NCI-H1105 treated with DMSO at 0.1 percent for 48 hours (cell line): ENCODE results near the gene TNFSF12.

Experiments used
- DNase-seq: peaks from one replicate; lab custom pipeline; 2025; lab: John Stamatoyannopoulos, UW

Gene TNFSF12

DNA sequence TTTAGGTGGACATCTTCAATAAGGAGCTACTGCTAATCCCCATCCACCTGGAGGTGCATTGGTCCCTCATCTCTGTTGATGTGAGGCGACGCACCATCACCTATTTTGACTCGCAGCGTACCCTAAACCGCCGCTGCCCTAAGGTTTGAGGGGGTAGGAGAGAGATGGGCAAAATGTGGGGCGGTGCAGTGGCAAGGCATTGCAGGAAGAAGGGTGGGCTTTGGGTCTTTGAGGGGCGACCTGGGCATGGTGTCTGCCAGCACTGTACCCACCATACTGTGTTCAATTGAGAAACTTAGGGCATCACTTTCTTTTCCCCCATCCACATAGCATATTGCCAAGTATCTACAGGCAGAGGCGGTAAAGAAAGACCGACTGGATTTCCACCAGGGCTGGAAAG is 21.5 kb downstream of the TNFSF12 start:
- DNase-seq: no peak

DNA sequence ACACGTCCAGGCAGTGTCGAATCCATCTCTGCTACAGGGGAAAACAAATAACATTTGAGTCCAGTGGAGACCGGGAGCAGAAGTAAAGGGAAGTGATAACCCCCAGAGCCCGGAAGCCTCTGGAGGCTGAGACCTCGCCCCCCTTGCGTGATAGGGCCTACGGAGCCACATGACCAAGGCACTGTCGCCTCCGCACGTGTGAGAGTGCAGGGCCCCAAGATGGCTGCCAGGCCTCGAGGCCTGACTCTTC is 23.4 kb downstream of the TNFSF12 start:
- DNase-seq: no peak

DNA sequence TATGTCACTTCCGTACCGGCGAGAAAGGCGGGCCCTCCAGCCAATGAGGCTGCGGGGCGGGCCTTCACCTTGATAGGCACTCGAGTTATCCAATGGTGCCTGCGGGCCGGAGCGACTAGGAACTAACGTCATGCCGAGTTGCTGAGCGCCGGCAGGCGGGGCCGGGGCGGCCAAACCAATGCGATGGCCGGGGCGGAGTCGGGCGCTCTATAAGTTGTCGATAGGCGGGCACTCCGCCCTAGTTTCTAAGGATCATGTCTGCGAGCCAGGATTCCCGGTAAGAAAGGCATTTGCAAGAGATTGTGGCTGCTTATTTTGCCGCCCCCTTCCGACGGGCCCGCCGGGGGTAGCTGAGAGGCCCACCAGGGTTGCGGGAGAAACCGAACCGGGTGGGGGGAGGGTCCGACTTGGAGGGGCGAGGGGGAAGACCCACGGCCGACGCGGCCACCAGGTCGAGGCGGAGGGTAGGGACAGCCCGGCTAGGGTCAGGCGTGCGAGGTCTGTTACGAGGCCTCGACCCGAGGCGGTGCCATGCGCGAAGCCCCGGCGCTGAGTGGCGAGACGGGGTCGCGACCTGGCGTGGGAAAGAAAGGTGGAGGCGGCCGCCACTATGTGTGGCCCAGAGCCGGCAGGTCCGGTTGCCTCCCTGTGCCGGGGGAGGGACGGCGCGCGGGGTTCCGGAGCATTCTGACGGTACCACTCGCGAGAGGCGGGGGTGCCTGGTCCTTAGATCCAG is 23.9 kb downstream of the TNFSF12 start:
- peak; percentile 100 for DNase-seq

DNA sequence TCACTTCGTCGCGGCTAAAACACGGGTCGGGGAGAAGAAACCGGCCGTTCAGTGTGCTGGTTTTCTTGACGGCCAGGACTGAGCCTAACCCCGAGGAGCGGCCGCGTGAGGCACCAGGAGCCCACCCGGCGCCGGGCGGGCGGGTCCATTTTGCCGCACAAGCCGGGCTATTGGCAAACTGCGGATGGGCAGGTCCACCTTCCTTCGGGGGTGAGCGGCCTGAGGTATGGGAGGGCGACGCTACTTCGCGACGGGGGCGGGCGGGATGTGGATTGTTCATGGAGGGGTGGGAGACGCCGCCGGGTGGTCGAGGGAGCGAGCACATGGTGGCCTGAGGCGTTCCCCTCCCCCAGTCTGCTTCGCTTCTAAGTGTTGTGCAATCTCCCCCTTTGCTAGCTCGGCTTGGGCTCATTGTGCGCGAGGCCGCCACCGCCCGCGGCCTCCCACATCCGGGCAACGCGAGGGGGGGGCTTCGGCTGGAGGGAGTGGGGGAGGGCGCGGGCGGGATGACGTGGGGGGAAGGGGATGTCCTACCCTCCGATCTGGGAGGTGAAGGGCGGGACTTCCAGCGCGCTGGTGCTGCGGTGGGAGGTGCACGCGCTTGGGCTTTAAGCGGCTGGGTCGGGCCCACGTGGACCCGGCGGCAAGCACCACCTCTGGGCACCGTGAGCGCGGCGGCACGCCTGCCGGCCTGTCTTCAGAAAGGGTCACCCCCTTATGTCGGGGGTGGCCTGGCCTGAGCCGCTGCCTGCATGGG is 24.6 kb downstream of the TNFSF12 start:
- DNase-seq: peak; percentile 83

DNA sequence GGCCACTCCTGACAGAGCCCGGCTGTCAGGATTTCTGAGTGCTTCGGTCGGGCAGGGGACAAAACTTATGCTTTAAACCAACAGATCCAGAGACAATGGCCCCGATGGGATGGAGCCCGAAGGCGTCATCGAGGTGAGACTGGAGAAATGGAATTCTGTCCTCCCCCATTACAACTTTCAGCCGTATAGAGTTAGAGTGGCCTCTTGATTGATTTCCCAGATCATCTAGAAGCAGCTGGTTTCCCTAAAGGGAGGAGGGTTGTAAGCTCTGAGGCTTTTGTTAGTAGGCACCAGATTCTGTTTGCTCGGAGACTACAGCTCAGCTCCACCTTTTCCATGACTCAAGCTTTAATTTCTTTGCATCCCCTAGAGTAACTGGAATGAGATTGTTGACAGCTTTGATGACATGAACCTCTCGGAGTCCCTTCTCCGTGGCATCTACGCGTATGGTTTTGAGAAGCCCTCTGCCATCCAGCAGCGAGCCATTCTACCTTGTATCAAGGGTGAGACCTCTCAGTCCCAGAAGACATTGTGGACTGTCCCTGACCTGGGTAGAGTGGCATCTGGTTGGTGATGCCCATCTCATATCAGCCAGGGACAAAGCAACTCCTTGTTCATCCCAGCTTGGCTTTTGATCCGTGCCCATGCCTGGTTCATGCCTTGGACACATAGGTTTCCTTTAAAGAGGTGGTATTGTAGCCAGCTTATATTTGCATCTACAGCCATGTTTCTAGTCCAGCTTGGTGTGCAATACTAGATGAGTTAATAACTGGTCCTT is 25.5 kb downstream of the TNFSF12 start:
- no peak for DNase-seq

DNA sequence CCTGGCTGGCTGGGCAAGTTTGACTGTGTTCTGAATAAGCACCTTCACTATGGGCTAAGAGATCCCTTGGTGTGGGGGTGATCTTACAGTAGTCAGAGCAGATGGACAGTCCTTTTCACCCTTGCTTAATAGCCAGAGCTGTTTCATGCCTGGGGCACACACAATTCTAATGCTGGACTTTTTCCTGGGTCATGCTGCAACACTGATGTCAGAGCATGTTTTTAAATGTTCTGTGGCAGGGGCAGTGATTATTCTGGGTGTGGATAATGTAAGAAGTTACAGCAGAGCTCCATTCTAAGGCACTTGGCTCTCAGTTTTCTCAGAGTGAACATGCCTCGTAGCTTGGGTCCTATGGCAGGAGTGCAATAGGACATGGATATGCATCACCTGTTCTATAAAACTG is 26.6 kb downstream of the TNFSF12 start:
- no peak for DNase-seq

DNA sequence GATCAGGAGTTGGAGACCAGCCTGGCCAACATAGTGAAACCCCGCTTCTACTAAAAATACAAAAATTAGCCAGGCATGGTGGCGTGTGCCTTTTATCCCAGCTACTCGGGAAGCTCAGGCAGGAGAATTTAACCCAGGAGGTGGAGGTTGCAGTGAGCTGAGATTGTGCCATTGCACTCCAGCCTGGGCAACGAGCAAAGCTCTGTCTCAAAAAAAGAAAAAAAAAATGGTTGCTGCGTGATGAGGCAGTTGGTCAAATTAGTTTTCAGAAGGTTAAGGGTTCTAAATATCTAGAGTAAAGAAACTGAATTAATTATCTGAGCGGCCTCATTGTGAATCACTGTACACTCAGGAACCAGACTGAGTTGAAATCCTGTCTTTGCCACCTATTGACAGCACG is 27.1 kb downstream of the TNFSF12 start:
- no peak for DNase-seq

DNA sequence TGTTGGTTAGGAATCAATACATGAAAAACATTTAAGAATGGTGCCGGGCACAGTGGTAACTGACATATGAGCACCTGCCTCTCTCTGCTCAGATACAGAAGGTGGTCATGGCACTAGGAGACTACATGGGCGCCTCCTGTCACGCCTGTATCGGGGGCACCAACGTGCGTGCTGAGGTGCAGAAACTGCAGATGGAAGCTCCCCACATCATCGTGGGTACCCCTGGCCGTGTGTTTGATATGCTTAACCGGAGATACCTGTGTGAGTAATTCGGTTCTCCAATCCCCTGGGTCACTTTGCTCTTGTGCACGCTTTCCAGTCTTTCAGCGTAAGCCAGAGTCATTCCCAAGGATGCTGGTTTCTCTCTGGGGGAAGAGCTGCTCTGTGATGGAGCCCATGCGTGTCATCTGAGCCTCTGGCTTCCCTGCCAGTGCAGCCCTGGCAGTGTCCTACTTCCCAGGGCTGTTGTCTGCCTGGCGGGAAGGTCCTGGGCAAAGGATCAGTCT is 27.6 kb downstream of the TNFSF12 start:
- no peak for DNase-seq

DNA sequence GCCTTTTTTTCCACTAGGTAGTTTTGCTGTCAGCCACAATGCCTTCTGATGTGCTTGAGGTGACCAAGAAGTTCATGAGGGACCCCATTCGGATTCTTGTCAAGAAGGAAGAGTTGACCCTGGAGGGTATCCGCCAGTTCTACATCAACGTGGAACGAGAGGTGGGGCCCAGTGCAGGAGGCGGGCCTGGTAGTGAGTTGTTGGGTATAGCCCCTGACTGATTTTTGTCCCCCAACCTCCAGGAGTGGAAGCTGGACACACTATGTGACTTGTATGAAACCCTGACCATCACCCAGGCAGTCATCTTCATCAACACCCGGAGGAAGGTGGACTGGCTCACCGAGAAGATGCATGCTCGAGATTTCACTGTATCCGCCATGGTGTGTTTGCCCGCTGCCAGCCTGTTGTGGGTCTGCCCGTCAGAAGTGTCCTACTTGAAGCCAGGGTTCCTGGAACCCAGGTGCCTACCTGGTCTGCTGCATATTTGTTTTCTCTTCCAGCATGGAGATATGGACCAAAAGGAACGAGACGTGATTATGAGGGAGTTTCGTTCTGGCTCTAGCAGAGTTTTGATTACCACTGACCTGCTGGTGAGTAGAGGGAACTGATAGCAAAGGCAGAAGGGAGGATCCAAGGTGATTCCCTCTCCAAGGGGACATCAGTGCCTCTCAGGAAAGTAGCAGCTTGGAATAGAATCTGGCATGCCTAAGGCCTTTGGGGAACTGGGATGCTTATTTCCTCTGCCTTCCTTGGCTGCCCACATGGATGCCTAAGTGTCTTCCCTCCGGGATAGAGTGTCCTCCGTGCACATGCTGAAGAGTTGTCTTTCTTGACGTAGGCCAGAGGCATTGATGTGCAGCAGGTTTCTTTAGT is 28.7 kb downstream of the TNFSF12 start:
- no peak for DNase-seq

DNA sequence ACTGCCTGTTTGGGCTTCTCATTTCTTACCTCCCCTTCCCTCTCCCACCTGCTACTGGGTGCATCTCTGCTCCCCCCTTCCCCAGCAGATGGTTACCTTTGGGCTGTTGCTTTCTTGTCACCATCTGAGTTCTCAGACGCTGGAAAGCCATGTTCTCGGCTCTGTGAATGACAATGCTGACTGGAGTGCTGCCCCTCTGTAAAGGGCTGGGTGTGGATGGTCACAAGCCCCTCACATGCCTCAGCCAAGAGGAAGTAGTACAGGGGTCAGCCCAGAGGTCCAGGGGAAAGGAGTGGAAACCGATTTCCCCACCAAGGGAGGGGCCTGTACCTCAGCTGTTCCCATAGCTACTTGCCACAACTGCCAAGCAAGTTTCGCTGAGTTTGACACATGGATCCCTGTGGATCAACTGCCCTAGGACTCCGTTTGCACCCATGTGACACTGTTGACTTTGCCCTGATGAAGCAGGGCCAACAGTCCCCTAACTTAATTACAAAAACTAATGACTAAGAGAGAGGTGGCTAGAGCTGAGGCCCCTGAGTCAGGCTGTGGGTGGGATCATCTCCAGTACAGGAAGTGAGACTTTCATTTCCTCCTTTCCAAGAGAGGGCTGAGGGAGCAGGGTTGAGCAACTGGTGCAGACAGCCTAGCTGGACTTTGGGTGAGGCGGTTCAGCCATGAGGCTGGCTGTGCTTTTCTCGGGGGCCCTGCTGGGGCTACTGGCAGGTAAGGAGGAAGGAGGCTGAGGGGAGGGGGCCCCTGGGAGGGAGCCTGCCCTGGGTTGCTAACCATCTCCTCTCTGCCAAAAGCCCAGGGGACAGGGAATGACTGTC is 30.4 kb downstream of the TNFSF12 start, which contains the start of gene CD68:
TSS of gene CD68 (plus strand) at position 638 of the 833 bp plus-strand sequence. CDS start at position 678, 40 bp downstream.
- peak; percentile 42 for DNase-seq

DNA sequence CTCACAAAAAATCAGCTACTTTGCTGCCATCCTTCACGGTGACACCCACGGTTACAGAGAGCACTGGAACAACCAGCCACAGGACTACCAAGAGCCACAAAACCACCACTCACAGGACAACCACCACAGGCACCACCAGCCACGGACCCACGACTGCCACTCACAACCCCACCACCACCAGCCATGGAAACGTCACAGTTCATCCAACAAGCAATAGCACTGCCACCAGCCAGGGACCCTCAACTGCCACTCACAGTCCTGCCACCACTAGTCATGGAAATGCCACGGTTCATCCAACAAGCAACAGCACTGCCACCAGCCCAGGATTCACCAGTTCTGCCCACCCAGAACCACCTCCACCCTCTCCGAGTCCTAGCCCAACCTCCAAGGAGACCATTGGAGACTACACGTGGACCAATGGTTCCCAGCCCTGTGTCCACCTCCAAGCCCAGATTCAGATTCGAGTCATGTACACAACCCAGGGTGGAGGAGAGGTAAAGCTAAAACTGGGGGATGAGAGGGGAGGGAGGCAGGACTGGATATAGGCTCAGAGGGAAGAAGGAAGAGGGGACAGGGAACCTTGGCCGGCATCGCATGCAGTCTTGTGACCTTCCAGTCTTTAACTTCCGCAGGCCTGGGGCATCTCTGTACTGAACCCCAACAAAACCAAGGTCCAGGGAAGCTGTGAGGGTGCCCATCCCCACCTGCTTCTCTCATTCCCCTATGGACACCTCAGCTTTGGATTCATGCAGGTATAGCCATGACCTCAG is 31.2 kb downstream of the TNFSF12 start:
- no peak for DNase-seq

DNA sequence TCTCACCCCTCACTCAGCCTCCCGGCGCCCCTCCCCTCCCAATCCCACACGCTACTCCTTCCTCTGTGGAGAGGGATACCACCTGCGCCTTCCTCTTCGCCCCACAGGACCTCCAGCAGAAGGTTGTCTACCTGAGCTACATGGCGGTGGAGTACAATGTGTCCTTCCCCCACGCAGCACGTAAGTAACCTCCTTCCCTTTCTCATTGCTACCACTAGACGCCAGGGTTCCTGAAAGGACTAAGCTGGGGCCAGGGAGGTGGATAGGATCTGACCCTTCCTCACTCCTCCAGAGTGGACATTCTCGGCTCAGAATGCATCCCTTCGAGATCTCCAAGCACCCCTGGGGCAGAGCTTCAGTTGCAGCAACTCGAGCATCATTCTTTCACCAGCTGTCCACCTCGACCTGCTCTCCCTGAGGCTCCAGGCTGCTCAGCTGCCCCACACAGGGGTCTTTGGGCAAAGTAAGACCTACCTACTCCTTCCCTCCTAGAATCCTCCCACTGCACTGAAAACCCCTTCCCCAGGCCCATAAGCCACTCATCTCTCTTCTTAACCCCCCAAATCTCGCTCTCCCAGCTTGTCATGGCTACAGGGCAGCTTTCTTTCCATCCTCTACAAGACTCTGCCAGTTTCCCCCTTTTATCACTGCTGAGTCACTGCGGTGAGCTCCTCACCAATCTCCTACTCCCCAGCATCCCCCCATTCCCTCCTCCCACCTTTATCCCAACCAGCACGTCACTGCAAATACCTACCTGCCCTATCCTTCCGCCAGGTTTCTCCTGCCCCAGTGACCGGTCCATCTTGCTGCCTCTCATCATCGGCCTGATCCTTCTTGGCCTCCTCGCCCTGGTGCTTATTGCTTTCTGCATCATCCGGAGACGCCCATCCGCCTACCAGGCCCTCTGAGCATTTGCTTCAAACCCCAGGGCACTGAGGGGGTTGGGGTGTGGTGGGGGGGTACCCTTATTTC is 32.0 kb downstream of the TNFSF12 start:
- no peak for DNase-seq

DNA sequence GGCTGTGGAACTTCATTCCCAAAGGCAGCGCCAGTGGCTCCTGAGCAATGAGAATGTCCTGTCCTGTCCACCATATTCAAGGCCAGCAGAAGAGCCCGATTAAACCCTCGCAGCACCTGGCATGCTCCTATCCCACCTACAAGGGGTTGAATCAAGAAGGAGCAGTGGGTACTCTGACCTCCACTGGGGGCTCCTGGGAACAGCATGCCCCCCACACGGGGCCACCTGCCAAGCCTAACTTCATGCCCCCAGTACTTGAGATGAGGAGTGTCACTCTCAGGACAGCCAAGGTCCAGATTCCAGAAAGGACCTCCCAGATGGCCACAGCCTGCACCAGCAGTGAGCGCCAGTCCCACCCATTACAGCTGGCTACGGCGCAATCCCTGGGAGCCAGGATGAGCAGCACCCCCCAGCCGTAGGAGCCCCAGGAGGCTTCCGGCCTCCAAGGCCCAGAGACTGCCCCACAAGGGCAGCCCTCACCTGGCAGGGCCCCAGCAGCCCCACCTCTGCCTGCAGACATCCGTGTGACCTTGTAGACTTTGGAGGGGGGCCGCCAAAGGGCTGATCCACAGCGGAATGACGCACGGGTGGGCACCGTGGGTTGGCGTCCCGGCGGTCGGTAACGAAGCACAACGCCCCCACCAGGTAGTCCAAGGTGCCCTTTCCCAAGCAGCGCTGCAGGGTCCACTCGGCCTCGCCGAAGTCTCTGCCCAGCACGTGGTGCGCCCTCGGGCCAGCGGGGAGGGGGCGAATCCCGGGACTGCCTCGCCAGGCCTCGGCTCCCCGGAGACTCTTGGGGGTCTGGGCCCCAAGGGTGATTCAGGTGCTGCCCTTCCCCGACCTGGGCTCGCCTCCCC is 33.8 kb downstream of the TNFSF12 start:
- DNase-seq: peak; percentile 22

DNA sequence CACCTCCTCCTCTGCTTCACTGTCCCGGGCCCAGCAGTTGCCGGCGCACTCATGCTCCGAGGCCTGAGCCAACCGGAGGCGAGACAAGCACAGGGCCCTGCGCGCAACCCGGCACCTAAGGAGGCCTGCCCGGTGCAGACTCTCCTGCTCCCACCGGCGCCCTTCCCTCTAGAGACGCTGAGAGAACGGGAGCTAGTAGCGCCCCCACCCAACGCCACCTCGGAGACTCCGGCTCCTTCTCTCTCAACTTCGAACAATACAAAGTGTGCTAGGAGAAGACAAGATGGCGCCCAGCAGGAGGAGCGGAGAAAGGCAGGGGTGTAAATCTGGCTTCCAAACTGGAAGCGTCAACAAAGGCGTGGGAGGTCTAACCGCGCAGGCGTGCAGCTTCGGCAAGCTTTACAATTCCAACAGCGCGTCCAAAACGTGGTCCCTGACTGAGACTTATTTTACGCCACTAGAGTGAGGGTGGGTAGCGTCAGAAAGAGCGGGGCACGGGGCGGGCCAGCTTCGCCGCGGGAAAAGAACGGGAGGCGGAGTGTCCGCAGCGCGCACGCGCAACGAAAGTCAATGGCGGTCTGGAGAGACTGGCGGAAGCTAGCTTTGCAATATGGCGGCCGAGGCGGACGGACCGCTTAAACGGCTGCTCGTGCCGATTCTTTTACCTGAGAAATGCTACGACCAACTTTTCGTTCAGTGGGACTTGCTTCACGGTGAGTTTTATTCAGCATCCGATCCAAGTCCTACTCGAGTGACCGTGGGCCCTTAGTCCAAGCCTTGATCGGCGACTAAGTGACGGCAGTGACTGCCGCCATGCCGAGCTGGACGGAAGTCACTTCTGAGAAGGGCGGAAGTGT is 34.6 kb downstream of the TNFSF12 start, which contains the start of gene MPDU1:
TSS of gene MPDU1 (plus strand) at position 600 of the 857 bp plus-strand sequence. CDS start at position 611, 11 bp downstream.
- peak; percentile 100 for DNase-seq

DNA sequence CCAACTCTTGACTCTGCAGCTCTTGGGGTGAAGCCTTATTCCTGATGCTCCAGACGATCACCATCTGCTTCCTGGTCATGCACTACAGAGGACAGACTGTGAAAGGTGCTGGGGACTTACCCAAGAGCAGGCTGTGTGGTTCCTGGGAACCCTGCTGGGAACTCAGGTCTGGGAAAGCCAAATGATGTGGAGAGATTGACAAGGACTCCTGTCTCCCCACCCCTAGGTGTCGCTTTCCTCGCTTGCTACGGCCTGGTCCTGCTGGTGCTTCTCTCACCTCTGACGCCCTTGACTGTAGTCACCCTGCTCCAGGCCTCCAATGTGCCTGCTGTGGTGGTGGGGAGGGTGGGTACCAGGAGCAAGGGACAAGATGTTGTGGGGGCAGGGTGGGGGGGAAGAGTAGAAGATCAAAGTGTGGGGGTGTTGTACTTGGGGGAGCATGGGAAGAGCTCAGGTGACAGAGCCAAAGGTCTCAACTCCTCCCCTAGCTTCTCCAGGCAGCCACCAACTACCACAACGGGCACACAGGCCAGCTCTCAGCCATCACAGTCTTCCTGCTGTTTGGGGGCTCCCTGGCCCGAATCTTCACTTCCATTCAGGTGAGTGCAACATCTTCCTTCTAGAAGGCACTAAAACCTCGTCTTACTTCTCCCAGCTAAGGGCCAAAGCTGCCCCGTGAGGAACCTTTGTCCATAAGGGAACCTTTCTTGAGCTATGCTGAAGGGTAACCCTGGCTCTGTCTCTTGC is 38.0 kb downstream of the TNFSF12 start:
- DNase-seq: no peak
